Measurements from ENCODE around the gene ANKRD36C. TPM values are rescaled to one million over a fixed set of nuclear protein-coding genes. Genes with fewer than 3 reads are reported as not detected.
"Not testable (repeated sequence)": the region's sequence is repeated elsewhere in the genome, so short reads cannot be mapped to it uniquely, and the experiment has no call there.

Gene ANKRD36C
- 10 to 100 TPM; 67.1 to 71.8 TPM for total RNA-seq
- polyA plus RNA-seq, result 10 to 100 TPM in 2 of 3 donors, 1 to 10 TPM in 1; 8.4 to 13.6 (median 12.9) TPM
- 41.0 to 245 (median 108) reads per million in 6 experiments for total RNA-seq

- POLR2A ChIA-PET, result interaction anchor here (0.8 to 1.3 kb wide), 3 partner anchors 125 to 217 kb away, joined by 3 read pairs; partner anchors contain the start of genes ASTL and STARD7
- peak; percentile 89 to 90 for ATAC-seq
- peaks cover 1 to 27% (median 6%) of the 10 kb centered on the region in 5 donors for H3K27me3 Mint-ChIP-seq
- not testable (repeated sequence) for H3K36me3 Mint-ChIP-seq, H3K9me3 Mint-ChIP-seq, H3K4me1 Mint-ChIP-seq
- H3K27ac Mint-ChIP-seq, result peak within 1 kb of the TSS; percentile 88 to 99 (median 98)
- DNase-seq, result peak in 8 of 10 donors; percentile 20 to 64 (median 45)
- peak within 1 kb of the TSS; percentile 92 to 99 (median 96) for H3K4me3 Mint-ChIP-seq
These were observed at the start of gene ANKRD36C for GRCh38 chr2:95991351-95992094. Gene ANKRD36C, minus strand, starts transcription at chr2:95991824. Its CDS starts 116 bp downstream, at chr2:95991708.

- H3K4me3 Mint-ChIP-seq, DNase-seq, H3K27me3 Mint-ChIP-seq, H3K27ac Mint-ChIP-seq, H3K9me3 Mint-ChIP-seq, POLR2A ChIA-PET, ATAC-seq, H3K4me1 Mint-ChIP-seq, H3K36me3 Mint-ChIP-seq: not testable (repeated sequence)
These were observed 43.9 kb upstream of the ANKRD36C start for GRCh38 chr2:96035554-96035953.

GRCh38 chr2:96034792-96035191, 43.2 kb upstream of the ANKRD36C start, which contains the start of gene GPAT2:
Gene GPAT2, minus strand, starts transcription at chr2:96034916. Its CDS starts 2,557 bp downstream, at chr2:96032359.
- H3K9me3 Mint-ChIP-seq, H3K4me3 Mint-ChIP-seq, POLR2A ChIA-PET, H3K4me1 Mint-ChIP-seq, DNase-seq, H3K36me3 Mint-ChIP-seq, H3K27me3 Mint-ChIP-seq, H3K27ac Mint-ChIP-seq: not testable (repeated sequence)
- peak; percentile 73 to 94 for ATAC-seq

GRCh38 chr2:96033997-96034396, 42.4 kb upstream of the ANKRD36C start:
- peak; percentile 38 for ATAC-seq
- POLR2A ChIA-PET, H3K4me3 Mint-ChIP-seq, H3K27me3 Mint-ChIP-seq, DNase-seq, H3K4me1 Mint-ChIP-seq, H3K27ac Mint-ChIP-seq, H3K36me3 Mint-ChIP-seq, H3K9me3 Mint-ChIP-seq: not testable (repeated sequence)

- H3K27me3 Mint-ChIP-seq, H3K27ac Mint-ChIP-seq, ATAC-seq, H3K4me3 Mint-ChIP-seq, H3K4me1 Mint-ChIP-seq, H3K9me3 Mint-ChIP-seq, DNase-seq, POLR2A ChIA-PET, H3K36me3 Mint-ChIP-seq: not testable (repeated sequence)
These were observed 36.2 kb upstream of the ANKRD36C start for GRCh38 chr2:96027725-96028325.

- H3K4me3 Mint-ChIP-seq, POLR2A ChIA-PET, DNase-seq, ATAC-seq, H3K27ac Mint-ChIP-seq, H3K9me3 Mint-ChIP-seq, H3K4me1 Mint-ChIP-seq, H3K36me3 Mint-ChIP-seq, H3K27me3 Mint-ChIP-seq: not testable (repeated sequence)
These were observed 34.1 kb upstream of the ANKRD36C start for GRCh38 chr2:96025755-96026154.

- POLR2A ChIA-PET, result no interaction called here
- H3K27me3 Mint-ChIP-seq, result no peaks in the 10 kb centered on the region
- peaks cover 0 to 5% (median 2%) of the 10 kb centered on the region in 4 donors for H3K4me1 Mint-ChIP-seq
- no peaks in the 10 kb centered on the region for H3K9me3 Mint-ChIP-seq
- ATAC-seq (no peak), DNase-seq (no peak)
- H3K36me3 Mint-ChIP-seq, result no peaks in the 10 kb centered on the region
- peak overlapping the region in 1 of 10 donors; percentile 11 for H3K27ac Mint-ChIP-seq
- H3K4me3 Mint-ChIP-seq, result no peak overlapping the region
These were observed 33.5 kb upstream of the ANKRD36C start for GRCh38 chr2:96025194-96025492.

GRCh38 chr2:96024336-96025193, 32.9 kb upstream of the ANKRD36C start:
- peak overlapping the region in 1 of 10 donors; percentile 11 for H3K27ac Mint-ChIP-seq
- H3K27me3 Mint-ChIP-seq, result no peaks in the 10 kb centered on the region
- POLR2A ChIA-PET, result no interaction called here
- no peaks in the 10 kb centered on the region for H3K36me3 Mint-ChIP-seq
- H3K9me3 Mint-ChIP-seq, result no peaks in the 10 kb centered on the region
- no peak overlapping the region for H3K4me3 Mint-ChIP-seq
- DNase-seq (no peak), ATAC-seq (no peak)
- H3K4me1 Mint-ChIP-seq, result peaks cover 0 to 5% (median 2%) of the 10 kb centered on the region in 4 donors

- H3K27me3 Mint-ChIP-seq, H3K9me3 Mint-ChIP-seq, DNase-seq, H3K4me3 Mint-ChIP-seq, ATAC-seq, H3K4me1 Mint-ChIP-seq, H3K36me3 Mint-ChIP-seq, POLR2A ChIA-PET: not testable (repeated sequence)
- H3K27ac Mint-ChIP-seq, result peak overlapping the region in 2 of 10 donors; percentile 51 to 56
These were observed 32.1 kb upstream of the ANKRD36C start for GRCh38 chr2:96023701-96024100.

- DNase-seq (peak; percentile 49 to 83 (median 70)), ATAC-seq (peak; percentile 93 to 96)
- H3K4me1 Mint-ChIP-seq, H3K9me3 Mint-ChIP-seq, H3K27me3 Mint-ChIP-seq, H3K4me3 Mint-ChIP-seq, H3K36me3 Mint-ChIP-seq, POLR2A ChIA-PET: not testable (repeated sequence)
- peak overlapping the region in 1 of 10 donors; percentile 25 for H3K27ac Mint-ChIP-seq
These were observed 31.2 kb upstream of the ANKRD36C start for GRCh38 chr2:96022701-96023447.

- H3K4me1 Mint-ChIP-seq, POLR2A ChIA-PET, H3K27ac Mint-ChIP-seq, H3K4me3 Mint-ChIP-seq, H3K27me3 Mint-ChIP-seq, H3K36me3 Mint-ChIP-seq, DNase-seq, H3K9me3 Mint-ChIP-seq, ATAC-seq: not testable (repeated sequence)
These were observed 30.5 kb upstream of the ANKRD36C start for GRCh38 chr2:96022126-96022525.

- POLR2A ChIA-PET, H3K4me3 Mint-ChIP-seq, H3K27ac Mint-ChIP-seq, H3K4me1 Mint-ChIP-seq, H3K36me3 Mint-ChIP-seq, H3K27me3 Mint-ChIP-seq, ATAC-seq, DNase-seq, H3K9me3 Mint-ChIP-seq: not testable (repeated sequence)
These were observed 29.5 kb upstream of the ANKRD36C start for GRCh38 chr2:96021142-96021541.

Measured in naive thymus-derived CD8-positive, alpha-beta T cell (primary cell).